Naive B cell (primary cell): Measurements from ENCODE around the gene PIAS4. TPM values are rescaled to one million over a fixed set of nuclear protein-coding genes. Genes with fewer than 3 reads are reported as not detected.

ENCODE experiments used
- ATAC-seq, 2 donors: fragments of 150-1000 bp; cut with Tn5 transposase; 2 replicates each; pipeline ENCODE4 v1.10.0; 2021; ENCODE audit warnings: low read depth in 2 of 2, mild to moderate bottlenecking in 2 of 2, moderate library complexity in 2 of 2
- DNase-seq: peaks from one replicate; pipeline ENCODE4 v3.0.0; 2022
- H3K27ac Mint-ChIP-seq, 6 donors: one replicate each; pipeline ENCODE4 v1.8.0; 2020 to 2022; ENCODE audit warnings: mild to moderate bottlenecking in 6 of 6, mixed read lengths in 6 of 6, moderate library complexity in 5 of 6, inconsistent platforms in 2 of 6
- H3K27me3 Mint-ChIP-seq, 3 donors: one replicate each; pipeline ENCODE4 v1.8.0; 2021 to 2022; ENCODE audit warnings: mixed read lengths in 3 of 3, mild to moderate bottlenecking in 1 of 3
- H3K36me3 Mint-ChIP-seq, 2 donors: one replicate each; pipeline ENCODE4 v1.8.0; 2020 to 2022; ENCODE audit warnings: mixed read lengths in 2 of 2, inconsistent platforms in 1 of 2, mild to moderate bottlenecking in 1 of 2
- H3K4me1 Mint-ChIP-seq, 3 donors: one replicate each; pipeline ENCODE4 v1.8.0; 2020 to 2022; ENCODE audit warnings: mixed read lengths in 3 of 3, inconsistent platforms in 1 of 3, mild to moderate bottlenecking in 1 of 3, moderate library complexity in 1 of 3
- H3K4me3 Mint-ChIP-seq, 8 donors: one replicate each; pipeline ENCODE4 v1.8.0; 2020 to 2022; ENCODE audit warnings: mild to moderate bottlenecking in 8 of 8, mixed read lengths in 8 of 8, moderate library complexity in 8 of 8, inconsistent platforms in 2 of 8
- H3K9me3 Mint-ChIP-seq, 7 donors: one replicate each; pipeline ENCODE4 v1.8.0; 2020 to 2022; ENCODE audit warnings: mixed read lengths in 7 of 7, mild to moderate bottlenecking in 5 of 7, inconsistent platforms in 2 of 7, moderate library complexity in 1 of 7
- polyA plus RNA-seq, 6 donors: library from polyadenylated mRNA; unstranded; fragments of 300-500 nt; fragmentation: Illumina TruSeq; gene quantifications; one replicate each; pipeline ENCODE4 v1.2.3, GENCODE V29; 2021; ENCODE audit warnings: low read depth in 6 of 6

The PIAS4 gene
- polyA plus RNA-seq, 6 donors from 2014 or later: 5.1 to 12.1 (median 6.1) TPM

DNA sequence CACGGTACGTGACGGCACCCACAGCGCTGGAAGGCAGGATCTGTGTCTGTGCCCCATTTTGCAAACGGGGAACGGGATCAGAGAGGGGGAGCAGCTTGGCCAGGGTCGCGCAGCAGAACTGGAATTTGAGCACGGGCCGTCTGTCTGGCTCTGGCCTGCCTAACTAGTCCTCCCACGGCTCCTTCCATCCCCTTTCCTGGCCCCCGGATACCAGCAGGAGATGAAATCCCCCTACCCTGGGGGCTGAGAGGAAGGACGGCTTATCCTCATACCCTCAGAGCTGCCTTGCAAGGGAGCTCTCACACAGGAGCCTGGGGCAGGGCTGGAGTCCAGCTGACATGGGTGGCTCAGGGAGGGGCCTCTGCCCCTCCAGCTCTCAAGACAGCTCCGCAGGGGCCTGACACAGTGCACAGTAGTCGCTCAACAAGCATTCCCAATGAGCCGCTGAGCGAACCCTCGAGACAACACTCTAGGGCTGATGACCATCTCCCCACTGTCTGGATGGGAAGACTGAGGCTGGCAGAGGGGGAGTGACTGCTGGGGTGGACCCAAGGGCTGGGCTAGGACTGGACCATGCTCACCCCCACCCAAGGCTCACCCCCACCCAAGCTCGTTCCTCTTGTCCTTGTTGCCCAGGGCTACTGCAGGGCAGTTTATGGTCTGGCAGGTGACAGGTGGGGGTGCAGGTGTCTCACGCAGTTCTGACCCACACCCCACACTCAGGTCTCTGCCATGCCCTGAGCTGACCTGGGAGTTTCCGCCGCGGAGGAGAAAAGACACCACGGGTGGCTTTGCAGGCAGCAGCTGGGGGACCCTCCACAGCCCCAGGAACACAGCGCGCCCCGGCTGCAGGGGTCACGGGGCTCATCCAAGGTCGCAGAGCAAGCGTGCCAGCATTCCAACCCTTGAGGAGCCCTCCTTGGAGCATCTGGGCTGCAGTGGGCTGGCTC is 55.2 kb downstream of the PIAS4 start:
- DNase-seq: no peak
- Mint-ChIP-seq H3K36me3 (no peaks in the 10 kb centered on the region), H3K4me1 (peaks cover 9 to 20% (median 14%) of the 10 kb centered on the region in 3 donors), H3K9me3 (no peaks in the 10 kb centered on the region), H3K4me3 (peak overlapping the region in 6 of 8 donors; percentile 8 to 78 (median 38)), H3K27ac (peak overlapping the region in 2 of 6 donors; percentile 59 to 84), H3K27me3 (no peaks in the 10 kb centered on the region)
- ATAC-seq: no peak

DNA sequence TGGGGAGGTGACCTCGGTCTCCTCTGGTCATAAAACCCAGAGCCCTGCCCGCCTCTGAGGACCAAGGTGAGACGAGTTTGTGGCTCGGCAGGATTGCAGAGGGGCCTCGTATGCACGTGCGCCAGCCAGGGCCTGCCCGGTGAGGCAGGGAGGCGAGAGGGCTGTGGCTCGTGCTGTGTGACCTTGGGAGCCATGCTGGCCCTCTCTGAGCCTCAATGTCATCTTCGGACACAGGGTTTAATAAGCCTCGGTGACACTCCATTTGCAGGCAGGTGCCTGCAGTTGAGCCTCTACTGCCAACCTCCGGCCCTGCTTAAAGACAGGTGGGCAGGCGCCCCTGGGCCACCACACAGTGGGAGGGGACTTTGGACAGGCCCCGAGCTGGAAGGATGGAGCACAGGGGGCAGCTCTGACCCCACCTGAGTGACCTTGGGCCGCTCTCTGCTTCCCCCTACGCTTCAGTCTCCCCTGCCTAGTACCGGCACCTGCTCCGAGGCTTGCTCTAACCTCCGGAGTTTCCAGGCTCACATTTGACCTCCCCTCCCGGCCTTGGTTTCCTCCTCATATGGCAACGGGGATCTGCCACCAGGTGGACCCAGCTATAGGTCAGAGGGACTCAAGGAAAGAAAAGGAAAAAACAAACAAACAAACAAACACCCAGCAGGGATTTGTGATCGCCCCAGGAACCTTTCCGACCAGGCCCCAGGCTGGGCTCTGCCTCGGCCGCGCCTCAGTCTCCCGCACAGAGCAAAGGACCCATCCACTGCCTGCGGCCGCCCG is 56.0 kb downstream of the PIAS4 start:
- Mint-ChIP-seq H3K36me3 (no peaks in the 10 kb centered on the region), H3K9me3 (no peaks in the 10 kb centered on the region), H3K27ac (peak overlapping the region in 5 of 6 donors; percentile 59 to 89 (median 84)), H3K4me1 (peaks cover 13 to 27% (median 18%) of the 10 kb centered on the region in 3 donors), H3K4me3 (peak overlapping the region; percentile 72 to 91 (median 82)), H3K27me3 (no peaks in the 10 kb centered on the region)
- ATAC-seq (no peak), DNase-seq (no peak)

DNA sequence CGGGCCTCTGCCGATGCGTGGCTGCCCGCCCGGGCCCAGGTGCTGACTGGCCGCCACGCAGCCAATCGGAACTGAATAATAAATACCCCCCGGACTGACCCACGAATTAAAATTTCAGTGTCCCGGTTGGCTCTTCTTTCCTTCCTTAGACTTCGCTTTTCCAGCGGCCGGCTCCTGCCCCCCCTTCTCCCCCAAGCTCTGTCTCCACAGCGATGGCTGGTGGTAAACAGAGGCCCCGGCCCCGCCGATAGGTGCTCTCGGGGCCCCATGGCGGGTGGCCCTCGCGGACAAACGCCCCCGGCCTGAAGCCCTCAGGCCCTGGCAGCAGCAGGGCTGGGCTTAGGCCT is 56.6 kb downstream of the PIAS4 start:
- no peaks in the 10 kb centered on the region for H3K36me3 Mint-ChIP-seq
- ATAC-seq: no peak
- H3K9me3 Mint-ChIP-seq: no peaks in the 10 kb centered on the region
- peak overlapping the region; percentile 72 to 91 (median 82) for H3K4me3 Mint-ChIP-seq
- no peak for DNase-seq
- H3K27ac Mint-ChIP-seq: peak overlapping the region in 3 of 6 donors; percentile 59 to 86 (median 84)
- H3K27me3 Mint-ChIP-seq: no peaks in the 10 kb centered on the region
- H3K4me1 Mint-ChIP-seq: peaks cover 13 to 32% (median 23%) of the 10 kb centered on the region in 3 donors

DNA sequence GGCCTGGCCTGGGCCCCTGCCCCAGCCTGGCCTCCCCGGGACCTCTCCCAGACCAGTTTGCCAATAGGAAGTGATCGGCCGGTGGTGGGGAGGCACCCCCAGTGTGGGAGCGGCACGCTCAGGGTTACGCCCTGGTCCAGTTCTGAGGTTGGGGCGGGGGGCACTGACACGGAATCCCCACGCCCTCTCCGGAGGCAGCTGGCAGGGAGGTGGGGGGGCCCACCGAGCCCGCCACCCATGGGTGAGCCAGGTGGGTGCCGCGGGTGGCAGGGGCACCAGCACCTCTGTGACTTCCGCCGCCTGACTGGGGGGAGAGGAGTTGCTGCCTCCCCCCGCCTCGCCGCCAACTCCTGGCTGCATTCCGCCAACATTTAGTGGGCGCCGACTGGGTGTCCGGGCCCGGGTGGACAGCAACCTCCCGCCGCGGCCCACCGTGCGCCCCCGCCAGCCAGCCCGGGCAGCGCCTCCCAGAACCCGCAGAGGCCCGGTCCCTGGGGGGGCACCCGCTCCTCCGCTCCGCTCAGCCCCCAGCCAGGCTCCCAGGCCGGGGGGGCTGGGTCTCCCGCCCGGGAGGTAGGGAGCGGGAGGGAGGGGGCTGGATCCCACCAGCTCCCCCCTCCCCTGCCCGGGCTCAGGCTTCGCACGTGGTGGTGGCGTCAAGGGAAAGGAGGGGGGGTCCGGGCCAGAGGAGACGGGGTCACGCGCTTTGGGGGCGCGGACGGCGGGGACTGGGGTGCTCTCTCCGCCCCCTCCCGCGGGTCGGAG is 57.1 kb downstream of the PIAS4 start:
- Mint-ChIP-seq H3K36me3 (no peaks in the 10 kb centered on the region), H3K9me3 (no peaks in the 10 kb centered on the region), H3K4me3 (peak overlapping the region; percentile 24 to 89 (median 60)), H3K27ac (peak overlapping the region in 2 of 6 donors; percentile 59 to 84), H3K4me1 (peaks cover 16 to 38% (median 29%) of the 10 kb centered on the region in 3 donors), H3K27me3 (no peaks in the 10 kb centered on the region)
- DNase-seq: peak; percentile 54
- no peak for ATAC-seq

DNA sequence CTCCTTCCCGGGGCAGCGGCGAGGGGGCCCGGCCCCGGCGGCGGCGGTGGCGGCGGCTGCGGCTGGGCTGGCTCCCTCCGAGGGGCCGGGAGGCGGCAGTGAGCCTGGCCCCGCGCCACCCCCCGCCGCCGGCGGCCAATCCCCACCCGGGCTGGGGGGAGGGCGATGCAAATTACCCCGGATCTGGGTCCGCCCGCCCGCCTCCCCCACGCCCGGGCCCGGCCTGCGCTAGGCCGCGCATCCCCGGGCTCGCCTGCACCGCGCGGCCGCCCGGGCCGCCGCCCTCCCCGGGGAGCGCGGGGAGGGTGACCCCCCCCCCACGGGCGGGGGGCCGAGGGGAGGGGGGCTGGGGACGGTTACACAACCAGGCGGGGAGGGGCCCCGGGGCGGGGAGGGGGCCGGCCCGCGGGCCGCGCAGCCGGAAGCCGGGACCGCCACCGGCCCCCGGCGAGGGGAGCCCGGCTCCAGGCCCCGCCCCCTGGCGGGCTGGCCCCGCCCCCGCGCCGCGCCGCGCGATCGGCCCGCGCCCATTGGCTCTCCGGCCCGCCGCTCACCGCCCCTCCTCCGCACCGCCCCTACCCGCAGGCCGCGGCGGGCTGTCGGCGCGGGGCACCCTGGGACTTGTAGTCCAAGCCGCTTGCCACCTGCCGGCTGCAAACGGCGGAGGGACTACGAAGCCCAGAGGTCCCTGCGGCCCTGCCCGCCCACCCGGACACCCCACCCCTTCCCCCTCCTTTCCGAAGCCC is 58.1 kb downstream of the PIAS4 start:
- ATAC-seq (peak; percentile 71 to 72), DNase-seq (peak; percentile 99)
- peaks cover 14 to 36% (median 30%) of the 10 kb centered on the region in 3 donors for H3K4me1 Mint-ChIP-seq
- peak overlapping the region in 3 of 6 donors; percentile 21 to 91 (median 57) for H3K27ac Mint-ChIP-seq
- peak overlapping the region; percentile 72 to 91 (median 78) for H3K4me3 Mint-ChIP-seq
- no peaks in the 10 kb centered on the region for H3K36me3 Mint-ChIP-seq
- H3K27me3 Mint-ChIP-seq: no peaks in the 10 kb centered on the region
- no peaks in the 10 kb centered on the region for H3K9me3 Mint-ChIP-seq

DNA sequence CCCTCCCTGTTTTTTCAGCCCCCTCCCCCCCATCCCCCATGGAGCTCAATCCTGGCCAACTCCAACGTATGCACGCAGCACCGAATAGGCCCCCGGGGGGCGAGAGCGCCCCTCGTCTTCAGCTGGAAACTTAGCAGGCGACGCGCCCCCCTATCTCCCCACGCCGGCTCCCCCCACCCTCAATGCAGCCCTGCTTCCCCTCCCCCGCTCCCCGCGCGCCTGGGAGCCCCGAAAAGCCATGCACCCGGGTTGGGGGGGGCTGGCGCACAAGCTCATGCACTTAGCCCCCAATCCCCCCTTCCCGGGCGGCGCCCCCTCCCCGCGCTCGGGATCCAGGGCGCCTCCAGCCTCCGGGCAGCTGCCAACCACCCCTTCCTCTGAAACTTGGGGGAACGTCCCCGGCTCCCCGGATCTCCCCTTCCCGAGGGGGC is 58.7 kb downstream of the PIAS4 start:
- Mint-ChIP-seq H3K27me3 (no peaks in the 10 kb centered on the region), H3K9me3 (no peaks in the 10 kb centered on the region), H3K27ac (peak overlapping the region in 3 of 6 donors; percentile 21 to 91 (median 57)), H3K36me3 (no peaks in the 10 kb centered on the region), H3K4me3 (peak overlapping the region; percentile 72 to 95 (median 80)), H3K4me1 (peaks cover 14 to 36% (median 30%) of the 10 kb centered on the region in 3 donors)
- peak; percentile 58 for DNase-seq
- no peak for ATAC-seq

DNA sequence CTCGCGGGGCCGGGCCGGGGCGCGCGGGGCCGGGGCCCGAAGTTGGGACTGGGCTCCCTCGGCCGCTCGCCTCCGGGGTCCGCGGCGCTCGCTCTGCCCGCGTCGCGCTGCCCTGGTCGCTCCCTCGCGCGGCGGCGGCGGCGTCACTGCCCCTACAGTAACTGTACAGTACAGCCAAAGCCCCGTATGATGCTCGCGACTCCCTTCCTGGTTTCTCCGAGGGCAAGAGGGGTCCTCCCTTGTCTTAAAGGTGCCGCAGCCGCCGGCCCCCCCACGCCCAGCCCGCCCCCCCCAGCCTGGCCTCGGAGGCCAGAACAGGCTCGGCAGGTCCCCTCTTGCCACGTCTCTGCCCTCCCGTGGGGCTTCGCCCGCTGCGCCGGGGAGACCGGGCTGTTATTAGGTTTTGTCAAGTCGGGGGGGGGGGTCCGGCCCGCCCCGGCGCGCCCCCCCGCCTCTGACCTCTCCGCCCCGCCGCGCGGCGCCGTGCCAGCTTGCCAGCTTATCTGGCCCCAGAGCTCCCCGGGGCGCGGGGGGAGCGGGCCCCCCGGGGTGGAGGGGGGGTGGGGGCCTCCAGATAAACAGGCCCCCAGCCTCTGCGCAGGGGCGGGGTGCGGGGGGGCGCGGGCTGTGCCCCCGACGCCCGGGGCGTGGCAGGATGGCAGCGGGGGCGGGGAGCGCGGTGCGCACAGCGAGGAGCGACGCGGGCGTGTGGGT is 59.3 kb downstream of the PIAS4 start, which contains the start of gene ZBTB7A:
ZBTB7A (minus strand) TSS at position 218 of the 714 bp plus-strand sequence. CDS start 11,667 bp downstream, outside the sequence.
- no peaks in the 10 kb centered on the region for H3K9me3 Mint-ChIP-seq
- no peaks in the 10 kb centered on the region for H3K36me3 Mint-ChIP-seq
- no peaks in the 10 kb centered on the region for H3K27me3 Mint-ChIP-seq
- H3K4me3 Mint-ChIP-seq: peak within 1 kb of the TSS; percentile 87 to 98 (median 92)
- peak within 1 kb of the TSS; percentile 21 to 94 (median 84) for H3K27ac Mint-ChIP-seq
- peak; percentile 81 for DNase-seq
- peak; percentile 43 to 45 for ATAC-seq
- peaks cover 14 to 36% (median 30%) of the 10 kb centered on the region in 3 donors for H3K4me1 Mint-ChIP-seq

DNA sequence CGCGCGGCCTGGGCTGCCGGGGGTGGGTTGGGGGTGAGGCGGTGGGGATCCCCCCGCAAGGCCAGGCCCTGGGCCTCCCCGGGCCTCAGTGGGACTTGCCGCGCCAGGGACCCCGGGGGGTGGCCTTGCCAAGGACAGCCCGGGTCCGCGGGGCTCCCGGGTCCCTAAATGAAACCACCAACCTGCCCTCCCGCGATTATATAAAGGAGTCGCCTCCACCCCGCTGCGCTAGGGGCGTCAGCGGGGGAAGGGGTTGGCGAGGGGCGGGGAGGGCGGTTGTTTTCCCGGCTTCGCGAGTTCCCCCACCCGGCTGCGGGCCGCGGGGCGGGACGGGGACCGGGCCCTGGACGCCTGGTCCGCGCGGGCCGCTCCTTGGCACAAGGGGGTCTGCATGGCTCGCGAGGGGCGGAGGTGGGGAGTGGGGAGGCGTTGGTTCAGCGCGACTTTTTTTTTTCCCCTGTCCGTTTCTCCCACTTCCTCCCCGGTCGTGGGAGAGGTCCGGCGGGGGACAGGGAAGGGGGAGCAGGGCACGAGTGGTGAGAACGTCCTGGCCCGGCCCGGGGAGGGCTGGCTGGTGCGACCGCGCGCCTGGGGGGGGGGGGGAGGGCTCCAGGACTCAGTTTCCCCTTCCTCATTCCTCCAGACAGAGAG is 60.0 kb downstream of the PIAS4 start:
- peak overlapping the region; percentile 81 to 98 (median 94) for H3K27ac Mint-ChIP-seq
- no peaks in the 10 kb centered on the region for H3K36me3 Mint-ChIP-seq
- no peaks in the 10 kb centered on the region for H3K9me3 Mint-ChIP-seq
- DNase-seq: no peak
- H3K4me1 Mint-ChIP-seq: peaks cover 14 to 33% (median 25%) of the 10 kb centered on the region in 3 donors
- H3K4me3 Mint-ChIP-seq: peak overlapping the region; percentile 84 to 98 (median 90)
- no peaks in the 10 kb centered on the region for H3K27me3 Mint-ChIP-seq
- ATAC-seq: peak; percentile 9 to 10

DNA sequence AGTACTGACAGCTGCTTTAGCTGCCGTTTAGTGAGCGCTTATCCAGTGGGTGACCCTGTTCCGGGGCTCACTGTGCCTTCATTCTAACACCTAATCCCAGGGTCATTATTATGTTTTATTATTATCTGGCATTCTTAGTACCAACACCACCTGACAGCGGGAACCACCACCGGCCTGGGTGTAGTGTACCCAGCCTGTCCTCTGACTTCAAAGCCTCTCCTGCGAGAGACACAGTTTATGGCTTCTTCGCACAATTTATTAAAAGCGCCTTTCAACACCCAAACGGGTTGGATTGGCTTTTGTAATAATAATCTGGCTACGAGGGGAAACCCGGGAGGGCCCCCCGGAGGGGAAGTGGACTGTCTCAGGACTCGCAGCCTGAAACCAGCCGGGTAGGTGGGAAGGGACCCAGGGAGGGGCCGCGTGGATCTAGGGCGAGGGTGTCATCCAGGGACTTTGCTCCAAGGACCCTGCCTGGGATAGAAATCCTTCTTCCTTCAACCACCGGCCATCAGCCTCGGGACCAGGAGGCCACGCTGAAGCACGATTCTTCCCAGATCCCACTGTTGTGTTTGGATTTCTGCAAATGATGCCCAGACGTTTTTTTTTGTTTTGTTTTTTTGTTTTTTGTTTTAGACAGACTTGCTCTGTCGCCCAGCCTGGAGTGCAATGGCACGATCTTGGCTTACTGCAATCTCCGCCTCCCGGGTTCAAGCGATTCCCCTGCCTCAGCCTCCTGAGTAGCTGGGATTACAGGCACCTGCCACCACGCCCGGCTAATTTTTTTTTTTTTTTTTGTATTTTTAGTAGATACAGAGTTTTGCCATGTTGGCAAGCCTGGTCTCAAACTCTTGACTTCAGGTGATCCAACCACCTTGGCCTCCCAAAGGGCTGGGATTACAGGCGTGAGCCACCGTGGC is 60.8 kb downstream of the PIAS4 start:
- DNase-seq (peak; percentile 33), ATAC-seq (no peak)
- no peaks in the 10 kb centered on the region for H3K36me3 Mint-ChIP-seq
- peaks cover 14 to 27% (median 19%) of the 10 kb centered on the region in 3 donors for H3K4me1 Mint-ChIP-seq
- peak overlapping the region; percentile 81 to 98 (median 94) for H3K27ac Mint-ChIP-seq
- peak overlapping the region; percentile 84 to 98 (median 90) for H3K4me3 Mint-ChIP-seq
- no peaks in the 10 kb centered on the region for H3K9me3 Mint-ChIP-seq
- no peaks in the 10 kb centered on the region for H3K27me3 Mint-ChIP-seq

DNA sequence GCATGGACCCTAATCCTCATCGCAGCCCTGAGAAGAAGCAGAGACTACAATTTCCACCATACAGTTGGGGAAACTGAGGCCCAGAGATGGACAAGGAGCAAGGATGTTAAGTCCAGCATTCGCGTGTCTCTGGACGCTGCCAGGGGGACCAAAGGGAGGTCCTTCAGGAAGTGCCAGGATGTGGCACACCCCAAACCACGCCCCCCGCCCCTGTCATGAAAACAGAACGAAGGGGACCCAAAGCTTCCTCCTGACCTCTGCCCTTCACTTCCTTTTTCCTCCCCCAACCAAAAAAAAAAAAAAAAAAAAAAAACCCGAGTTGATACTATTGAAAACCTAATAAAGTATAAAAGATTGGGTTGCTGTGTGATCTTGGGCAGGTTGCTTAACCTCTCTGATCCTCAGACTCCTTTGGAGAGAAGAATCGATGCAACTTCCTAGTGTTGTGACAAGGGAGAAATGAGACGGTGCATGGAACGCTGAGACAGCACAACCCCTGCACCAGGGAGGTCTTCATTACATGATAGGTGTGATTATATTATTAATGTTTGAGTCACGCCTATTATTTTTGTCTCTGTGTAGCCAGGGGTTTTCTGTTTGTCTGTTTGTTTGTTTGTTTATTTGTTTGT is 61.9 kb downstream of the PIAS4 start:
- Mint-ChIP-seq H3K4me3 (peak overlapping the region; percentile 46 to 98 (median 90)), H3K27me3 (no peaks in the 10 kb centered on the region), H3K4me1 (peaks cover 10 to 21% (median 19%) of the 10 kb centered on the region in 3 donors), H3K36me3 (no peaks in the 10 kb centered on the region), H3K9me3 (no peaks in the 10 kb centered on the region), H3K27ac (peak overlapping the region in 4 of 6 donors; percentile 11 to 76 (median 34))
- DNase-seq: no peak
- ATAC-seq: no peak
